Right lobe of liver (tissue), 6 donors: ENCODE results near the gene GRIA1. TPM values are rescaled to one million over a fixed set of nuclear protein-coding genes. Genes with fewer than 3 reads are reported as not detected.

Experiments used
- ATAC-seq, 4 donors: fragments of 200-7000 bp; cut with Tn5 transposase; one replicate each; pipeline ENCODE4 v1.9.1; 2020; ENCODE audit warnings: mild to moderate bottlenecking in 4 of 4, moderate library complexity in 4 of 4
- DNase-seq, 3 donors: peaks; one replicate each; pipeline ENCODE4 v3.0.0-alpha.2; 2020
- H3K27ac ChIP-seq, 3 donors: fragments of 200-600 bp; one replicate each; pipeline ENCODE4 v1.8.0; 2022
- H3K27me3 ChIP-seq, 2 donors: fragments of 200-600 bp; one replicate each; pipeline ENCODE4 v1.8.0; 2022
- H3K36me3 ChIP-seq, 4 donors: fragments of 200-600 bp; sonication (generic) in 1 of 4; one replicate each; pipeline versions ENCODE4 v1.5.1 to v1.8.0; 2017 to 2022; ENCODE audit warnings: control low read depth in 1 of 4
- H3K4me1 ChIP-seq, 4 donors: fragments of 200-600 bp; sonication (generic) in 1 of 4; one replicate each; pipeline versions ENCODE4 v1.5.1 to v1.8.0; 2017 to 2022; ENCODE audit warnings: control low read depth in 1 of 4
- H3K4me3 ChIP-seq, 3 donors: fragments of 200-600 bp; one replicate each; pipeline ENCODE4 v1.8.0; 2022
- H3K9me3 ChIP-seq, 4 donors: fragments of 200-600 bp; sonication (generic) in 1 of 4; one replicate each; pipeline versions ENCODE4 v1.5.1 to v1.8.0; 2017 to 2022; ENCODE audit warnings: control low read depth in 1 of 4
- POLR2A ChIP-seq: fragments of 450-650 bp; IDR thresholded peaks from one replicate; pipeline ENCODE4 v1.6.1; 2017; ENCODE audit warnings: antibody characterized with exemption, mild to moderate bottlenecking
- WGBS: methylation state at CpG from one replicate; pipeline ENCODE4 v1.1.6; 2018; ENCODE audit warnings: low coverage, low lambda C conversion rate; ENCODE audit not compliant: insufficient coverage; ENCODE audit errors: missing lambda C conversion rate; 5-methylcytosine and 5-hydroxymethylcytosine counted together
- intact Hi-C, 2 donors: fragments of 100-400 bp; cut with DNase I; formaldehyde crosslinking; loops; one replicate each; pipeline versions ENCODE4 v1.11.2 to v1.14.1; 2022
- total RNA-seq, 6 experiments: library from RNA; depleted of rRNA in 2 of 6; stranded (reverse); fragments of >200 nt in 2 of 6; fragmentation: NEBNext Ultra II Directional in 3 of 6; extraction: Animal tissue kit (Norgen Biotek cat#: 25700) in 3 of 6; gene quantifications; one replicate each; pipeline versions ENCODE4 v1.1.0 to v1.2.4, GENCODE V29; 2016 to 2023
- TF ChIP-seq, protein P1 (sequence below), 4 donors: fragments of 200-600 bp in 3 of 4; fragments of 450-650 bp in 1 of 4; IDR thresholded peaks; one replicate each; pipeline versions ENCODE4 v1.5.1 to v1.8.0; 2016 to 2022; ENCODE audit warnings: antibody characterized with exemption in 4 of 4, mild to moderate bottlenecking in 2 of 4
- donor health status: DM: no; HTN: yes; CAD: no.
- donor health status: DM: no; HTN: no; CAD: no.
- donor health status: DM: no; HTN: no; CAD: no.
- donor health status: DM: no; HTN: yes; CAD: no.
- donor health status: DM: no; HTN: yes; CAD: no.

GRIA1 gene
- total RNA-seq, 6 experiments from 2014 or later = not detected

DNA sequence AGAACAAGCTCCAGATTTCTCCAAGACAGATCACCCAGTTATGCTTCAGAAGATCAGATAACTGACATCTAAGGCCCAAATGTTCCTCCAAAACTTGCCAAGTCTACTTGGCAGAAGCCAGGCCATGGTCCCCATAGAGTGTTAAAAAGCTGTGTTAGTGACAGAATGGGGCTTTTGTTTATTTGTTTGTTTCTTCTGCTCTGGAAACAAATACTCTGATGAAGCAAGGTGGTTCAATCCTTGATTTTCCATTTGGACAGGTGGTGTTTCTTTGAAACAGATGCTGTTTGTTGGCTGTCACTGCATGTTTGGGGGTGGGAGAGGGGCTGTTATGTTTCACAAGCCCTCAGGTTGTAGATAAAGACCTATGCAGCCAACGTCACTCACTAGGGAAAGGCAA, 284.2 kb downstream of the GRIA1 start:
- Histone ChIP-seq H3K9me3 (no peaks in the 10 kb centered on the region), H3K36me3 (no peaks in the 10 kb centered on the region), H3K4me3 (no peak overlapping the region), H3K27me3 (no peaks in the 10 kb centered on the region), H3K27ac (no peak overlapping the region), H3K4me1 (no peaks in the 10 kb centered on the region)
- intact Hi-C loops = no loop called here
- ATAC-seq = no peak
- TF ChIP-seq, protein P1, sequence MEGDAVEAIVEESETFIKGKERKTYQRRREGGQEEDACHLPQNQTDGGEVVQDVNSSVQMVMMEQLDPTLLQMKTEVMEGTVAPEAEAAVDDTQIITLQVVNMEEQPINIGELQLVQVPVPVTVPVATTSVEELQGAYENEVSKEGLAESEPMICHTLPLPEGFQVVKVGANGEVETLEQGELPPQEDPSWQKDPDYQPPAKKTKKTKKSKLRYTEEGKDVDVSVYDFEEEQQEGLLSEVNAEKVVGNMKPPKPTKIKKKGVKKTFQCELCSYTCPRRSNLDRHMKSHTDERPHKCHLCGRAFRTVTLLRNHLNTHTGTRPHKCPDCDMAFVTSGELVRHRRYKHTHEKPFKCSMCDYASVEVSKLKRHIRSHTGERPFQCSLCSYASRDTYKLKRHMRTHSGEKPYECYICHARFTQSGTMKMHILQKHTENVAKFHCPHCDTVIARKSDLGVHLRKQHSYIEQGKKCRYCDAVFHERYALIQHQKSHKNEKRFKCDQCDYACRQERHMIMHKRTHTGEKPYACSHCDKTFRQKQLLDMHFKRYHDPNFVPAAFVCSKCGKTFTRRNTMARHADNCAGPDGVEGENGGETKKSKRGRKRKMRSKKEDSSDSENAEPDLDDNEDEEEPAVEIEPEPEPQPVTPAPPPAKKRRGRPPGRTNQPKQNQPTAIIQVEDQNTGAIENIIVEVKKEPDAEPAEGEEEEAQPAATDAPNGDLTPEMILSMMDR (IDR thresholded peaks at IDR 0.05) = no peak
- no peak for TF ChIP-seq POLR2A
- 0% methylated on average over 1 of the region's 1 CpG for WGBS
- DNase-seq = no peak

DNA sequence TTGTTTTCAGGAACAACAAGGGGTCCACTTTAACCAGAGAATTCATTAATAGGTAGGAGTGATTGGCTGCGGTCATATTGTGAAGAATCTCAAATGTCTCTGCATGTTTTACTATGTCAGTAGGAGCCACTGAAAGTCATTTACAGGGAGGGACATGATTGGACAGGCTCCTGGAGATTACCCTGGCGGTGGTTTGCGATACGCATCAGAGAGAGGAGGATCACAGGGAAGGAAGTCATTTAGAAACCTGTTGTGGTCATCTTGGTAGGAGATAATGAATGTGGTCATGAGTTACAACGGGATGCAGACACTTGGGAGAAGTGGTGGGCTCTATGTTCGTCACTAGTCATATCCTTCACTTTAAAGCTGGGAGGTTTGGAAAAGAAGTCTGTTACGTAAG, 285.5 kb downstream of the GRIA1 start:
- DNase-seq (no peak), ATAC-seq (no peak)
- TF ChIP-seq, protein P1 (IDR thresholded peaks at IDR 0.05) = no peak
- no peak for TF ChIP-seq POLR2A
- WGBS = 63% methylated on average over 7 of the region's 7 CpGs
- intact Hi-C loops = no loop called here
- no peaks in the 10 kb centered on the region for H3K4me1 ChIP-seq
- no peak overlapping the region for H3K4me3 ChIP-seq
- H3K36me3 ChIP-seq = no peaks in the 10 kb centered on the region
- no peak overlapping the region for H3K27ac ChIP-seq
- H3K9me3 ChIP-seq = no peaks in the 10 kb centered on the region
- H3K27me3 ChIP-seq = no peaks in the 10 kb centered on the region

DNA sequence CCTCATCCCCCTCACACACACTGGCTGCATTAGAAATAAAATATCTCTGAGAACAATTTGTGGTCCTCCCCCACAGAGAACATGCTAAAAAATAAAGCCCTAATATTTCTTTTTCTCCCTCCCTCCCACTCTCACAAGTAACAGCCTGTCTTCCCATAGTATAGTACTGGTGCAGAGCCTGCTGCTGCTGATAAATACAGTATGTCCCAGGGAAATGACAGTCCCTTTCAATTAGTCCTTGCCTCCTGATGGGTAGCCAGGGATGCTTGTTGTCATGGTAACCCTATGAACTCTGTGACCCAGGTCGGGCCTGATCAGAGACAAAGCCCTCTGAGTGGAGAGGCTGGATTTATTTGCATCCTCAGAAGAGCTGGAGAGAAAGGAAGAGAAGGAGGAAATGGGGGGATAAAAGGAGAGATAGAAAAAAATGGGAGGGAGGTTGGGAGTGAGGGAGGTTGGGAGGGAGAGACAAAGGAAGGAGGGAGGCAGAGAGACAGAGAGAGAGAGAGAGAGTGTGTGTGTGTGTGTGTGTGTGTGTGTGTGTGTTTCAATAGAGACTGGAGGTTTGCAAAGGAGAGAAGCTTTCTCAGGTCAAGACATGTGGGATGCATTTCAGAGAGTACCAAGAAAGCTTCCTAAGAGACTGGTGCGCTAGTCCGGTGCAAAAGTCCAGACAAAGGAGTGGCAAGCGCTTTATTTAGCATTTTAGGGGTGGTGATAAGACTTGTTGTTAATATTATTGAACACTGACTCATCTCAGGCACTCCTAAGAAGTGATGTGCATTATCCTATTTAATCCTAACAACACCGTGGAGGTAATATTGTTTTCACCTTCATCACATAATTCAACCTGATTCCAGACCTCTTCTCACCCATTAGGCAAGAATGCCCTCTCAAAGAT, 287.5 kb downstream of the GRIA1 start:
- Histone ChIP-seq H3K27ac (no peak overlapping the region), H3K4me1 (no peaks in the 10 kb centered on the region), H3K27me3 (no peaks in the 10 kb centered on the region), H3K9me3 (no peaks in the 10 kb centered on the region), H3K36me3 (no peaks in the 10 kb centered on the region), H3K4me3 (no peak overlapping the region)
- 46% methylated on average over 3 of the region's 5 CpGs for WGBS
- intact Hi-C loops = no loop called here
- ATAC-seq (no peak), DNase-seq (no peak)
- TF ChIP-seq POLR2A = no peak
- TF ChIP-seq, protein P1 (IDR thresholded peaks at IDR 0.05) = no peak

DNA sequence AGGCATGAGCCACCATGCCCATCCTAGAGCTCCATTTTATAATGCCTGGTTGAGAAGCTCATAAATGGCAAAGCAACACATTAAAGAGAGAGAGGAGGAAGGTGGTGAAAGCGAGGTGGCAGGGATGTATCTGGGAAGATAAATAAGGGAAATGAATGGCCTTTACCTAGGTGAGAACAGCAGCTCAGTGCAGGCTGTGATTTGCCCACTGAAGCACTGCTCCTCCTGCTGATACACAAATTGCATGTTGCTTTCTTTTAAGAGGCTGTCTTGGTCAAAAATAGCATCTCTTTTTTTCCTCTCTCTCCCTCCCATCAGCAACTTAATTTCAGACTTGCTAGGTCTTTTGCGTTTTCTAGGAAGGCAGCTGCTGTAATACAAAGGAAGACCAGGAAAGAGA, 289.4 kb downstream of the GRIA1 start:
- Histone ChIP-seq H3K27ac (no peak overlapping the region), H3K27me3 (no peaks in the 10 kb centered on the region), H3K36me3 (no peaks in the 10 kb centered on the region), H3K9me3 (no peaks in the 10 kb centered on the region), H3K4me3 (no peak overlapping the region), H3K4me1 (no peaks in the 10 kb centered on the region)
- no peak for TF ChIP-seq POLR2A
- TF ChIP-seq, protein P1 (IDR thresholded peaks at IDR 0.05) = no peak
- intact Hi-C loops = no loop called here
- WGBS = 47% methylated on average over 2 of the region's 2 CpGs
- DNase-seq = no peak
- ATAC-seq = no peak
